Prostate gland (tissue), 2 donors: Measurements from ENCODE around the gene CRABP2. TPM values are rescaled to one million over a fixed set of nuclear protein-coding genes. Genes with fewer than 3 reads are reported as not detected.

Source experiments
- DNase-seq: peaks from one replicate; pipeline ENCODE4 v3.0.0-alpha.2; 2019; ENCODE audit warnings: low spot score
- H3K27ac ChIP-seq, 2 donors: fragments of 200-600 bp; sonication (generic); 2 replicates each; pipeline ENCODE4 v1.5.1; 2017 to 2019
- H3K27me3 ChIP-seq: fragments of 200-600 bp; sonication (generic); replicated peaks from 2 replicates; pipeline ENCODE4 v1.5.1; 2019; ENCODE audit not compliant: insufficient read depth
- H3K36me3 ChIP-seq, 2 donors: fragments of 200-600 bp; sonication (generic); 1 replicate in 1 of 2; 2 replicates in 1 of 2; pipeline versions ENCODE4 v1.5.1 to v1.8.1; 2017 to 2019
- H3K4me1 ChIP-seq: fragments of 200-600 bp; sonication (generic); replicated peaks from 2 replicates; pipeline ENCODE4 v1.5.1; 2019
- H3K4me3 ChIP-seq, 2 donors: fragments of 200-600 bp; sonication (generic); 2 replicates each; pipeline ENCODE4 v1.5.1; 2017 to 2019
- H3K9me3 ChIP-seq: fragments of 200-600 bp; sonication (generic); 2 replicates; pipeline ENCODE4 v1.5.1; 2017
- POLR2A ChIP-seq: fragments of 450-650 bp; IDR thresholded peaks from one replicate; pipeline ENCODE4 v1.6.1; 2016; ENCODE audit warnings: antibody characterized with exemption, mild to moderate bottlenecking
- POLR2AphosphoS5 ChIP-seq: sonication (generic); formaldehyde crosslinking; IDR thresholded peaks from one replicate; pipeline ENCODE4 v1.6.1; 2017; ENCODE audit warnings: antibody characterized with exemption
- WGBS: methylation state at CpG from one replicate; pipeline ENCODE4 v1.1.5; 2018; 5-methylcytosine and 5-hydroxymethylcytosine counted together
- intact Hi-C: fragments of 100-400 bp; cut with DNase I; formaldehyde crosslinking; loops from one replicate; pipeline ENCODE4 v1.14.2; 2022
- total RNA-seq, 2 donors: library from RNA; depleted of rRNA; stranded (reverse); fragments of >200 nt; gene quantifications; one replicate each; pipeline ENCODE4 v1.1.0, GENCODE V29; 2016
- TF ChIP-seq, protein P1 (sequence below), 4 experiments: fragments of 200-600 bp in 2 of 4; fragments of 450-650 bp in 2 of 4; sonication (generic) in 2 of 4; IDR thresholded peaks; 1 replicate in 3 of 4; 2 replicates in 1 of 4; pipeline ENCODE4 v1.5.1; 2016 to 2019; ENCODE audit warnings: antibody characterized with exemption in 4 of 4, mild to moderate bottlenecking in 2 of 4, moderate library complexity in 2 of 4

CRABP2 gene
- total RNA-seq, 2 donors from 2014 or later = 27.3 to 30.8 TPM

DNA sequence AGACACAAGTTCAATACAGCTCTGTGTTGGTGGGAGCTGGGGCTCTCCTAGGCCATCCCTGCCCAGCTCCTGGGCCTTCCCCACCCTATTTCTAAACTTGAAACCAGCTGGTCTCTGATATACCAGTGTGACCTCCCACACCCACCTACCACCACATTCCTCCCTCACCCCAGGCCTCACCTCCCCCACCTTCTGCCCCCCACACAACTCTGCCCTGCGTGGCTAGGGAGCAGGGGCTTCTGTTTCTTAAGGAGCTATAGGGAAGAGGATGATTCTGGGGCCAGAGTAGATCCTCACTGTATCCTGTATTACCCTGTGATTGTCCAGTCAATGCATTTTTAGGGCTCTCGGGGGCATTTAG, 44.7 kb downstream of the CRABP2 start:
- intact Hi-C loops = loop anchor here (1.0 kb wide), 1 partner anchor 18 kb away; no protein-coding TSS in a partner anchor
- H3K4me3 ChIP-seq = no peak overlapping the region

DNA sequence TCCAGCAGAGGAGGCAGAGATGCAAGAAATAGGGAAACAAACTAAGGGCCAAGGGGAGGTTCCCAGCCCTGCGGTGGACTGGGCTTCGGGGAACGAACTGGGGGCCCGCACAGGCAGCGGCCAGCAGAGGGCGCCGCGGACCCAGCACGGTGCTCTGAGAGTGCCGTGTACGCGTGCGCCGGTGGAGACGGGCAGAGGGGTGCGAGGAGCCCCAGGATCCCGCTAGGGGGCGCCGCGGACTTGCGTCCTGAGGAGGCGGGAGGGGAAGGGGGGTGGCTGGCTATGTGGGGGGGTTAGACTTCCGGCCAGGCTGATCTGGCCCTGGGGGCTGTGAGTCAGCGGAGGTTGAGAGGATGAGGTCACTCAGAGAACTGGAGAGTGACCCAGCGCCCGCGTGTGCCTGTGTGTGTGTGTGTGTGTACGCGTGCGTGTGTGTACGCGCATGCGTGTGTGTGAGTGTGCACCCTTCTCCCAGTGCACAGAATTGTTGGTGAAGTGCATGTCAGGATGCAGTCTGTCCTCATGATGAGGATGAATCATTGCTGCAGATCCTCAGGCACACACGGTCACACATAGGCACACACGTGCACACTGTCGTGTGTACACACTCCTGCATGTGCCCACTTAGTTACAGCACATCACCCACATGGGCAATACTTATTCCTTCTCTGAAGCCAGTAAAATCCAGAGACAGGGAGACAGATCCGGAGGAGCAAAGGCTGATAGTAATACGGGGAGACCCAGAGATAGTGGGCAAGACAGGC, 45.2 kb downstream of the CRABP2 start:
- H3K36me3 ChIP-seq = no peaks in the 10 kb centered on the region
- peak overlapping the region; percentile 45 to 57 for H3K27ac ChIP-seq
- peak; percentile 64 for TF ChIP-seq POLR2AphosphoS5
- TF ChIP-seq, protein P1, sequence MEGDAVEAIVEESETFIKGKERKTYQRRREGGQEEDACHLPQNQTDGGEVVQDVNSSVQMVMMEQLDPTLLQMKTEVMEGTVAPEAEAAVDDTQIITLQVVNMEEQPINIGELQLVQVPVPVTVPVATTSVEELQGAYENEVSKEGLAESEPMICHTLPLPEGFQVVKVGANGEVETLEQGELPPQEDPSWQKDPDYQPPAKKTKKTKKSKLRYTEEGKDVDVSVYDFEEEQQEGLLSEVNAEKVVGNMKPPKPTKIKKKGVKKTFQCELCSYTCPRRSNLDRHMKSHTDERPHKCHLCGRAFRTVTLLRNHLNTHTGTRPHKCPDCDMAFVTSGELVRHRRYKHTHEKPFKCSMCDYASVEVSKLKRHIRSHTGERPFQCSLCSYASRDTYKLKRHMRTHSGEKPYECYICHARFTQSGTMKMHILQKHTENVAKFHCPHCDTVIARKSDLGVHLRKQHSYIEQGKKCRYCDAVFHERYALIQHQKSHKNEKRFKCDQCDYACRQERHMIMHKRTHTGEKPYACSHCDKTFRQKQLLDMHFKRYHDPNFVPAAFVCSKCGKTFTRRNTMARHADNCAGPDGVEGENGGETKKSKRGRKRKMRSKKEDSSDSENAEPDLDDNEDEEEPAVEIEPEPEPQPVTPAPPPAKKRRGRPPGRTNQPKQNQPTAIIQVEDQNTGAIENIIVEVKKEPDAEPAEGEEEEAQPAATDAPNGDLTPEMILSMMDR (IDR thresholded peaks at IDR 0.05) = peak; percentile 95 to 99 (median 97)
- TF ChIP-seq POLR2A = no peak
- peaks cover 7% of the 10 kb centered on the region for H3K4me1 ChIP-seq
- H3K9me3 ChIP-seq = no peaks in the 10 kb centered on the region
- H3K4me3 ChIP-seq = no peak overlapping the region
- intact Hi-C loops = loop anchor here (1.0 to 5.0 kb wide), 2 partner anchors 18 to 273 kb away; no protein-coding TSS in a partner anchor
- 18% methylated on average over 38 of the region's 38 CpGs for WGBS
- H3K27me3 ChIP-seq = no peaks in the 10 kb centered on the region
- DNase-seq = peak; percentile 78

More for the DNA sequence above, 44.7 kb downstream of the CRABP2 start:
- H3K27ac ChIP-seq = peak overlapping the region; percentile 45 to 57
- 83% methylated on average over 2 of the region's 2 CpGs for WGBS
- DNase-seq = no peak
- no peaks in the 10 kb centered on the region for H3K27me3 ChIP-seq
- peaks cover 7% of the 10 kb centered on the region for H3K4me1 ChIP-seq
- no peaks in the 10 kb centered on the region for H3K9me3 ChIP-seq
- H3K36me3 ChIP-seq = no peaks in the 10 kb centered on the region
- TF ChIP-seq, protein P1 (IDR thresholded peaks at IDR 0.05) = no peak
- TF ChIP-seq POLR2A (no peak), POLR2AphosphoS5 (no peak)

GRCh38 chr1:156659661-156659987, 45.8 kb downstream of the CRABP2 start:
- DNase-seq = no peak
- H3K36me3 ChIP-seq = no peaks in the 10 kb centered on the region
- WGBS = 31% methylated on average over 6 of the region's 6 CpGs
- H3K27me3 ChIP-seq = peaks cover under 1% of the 10 kb centered on the region
- TF ChIP-seq, protein P1 (IDR thresholded peaks at IDR 0.05) = no peak
- TF ChIP-seq POLR2A (no peak), POLR2AphosphoS5 (no peak)
- no peaks in the 10 kb centered on the region for H3K9me3 ChIP-seq
- intact Hi-C loops = loop anchor here (5.0 kb wide), 1 partner anchor 272 kb away; no protein-coding TSS in a partner anchor
- no peak overlapping the region for H3K27ac ChIP-seq
- H3K4me3 ChIP-seq = no peak overlapping the region
- H3K4me1 ChIP-seq = peaks cover 7% of the 10 kb centered on the region

DNA sequence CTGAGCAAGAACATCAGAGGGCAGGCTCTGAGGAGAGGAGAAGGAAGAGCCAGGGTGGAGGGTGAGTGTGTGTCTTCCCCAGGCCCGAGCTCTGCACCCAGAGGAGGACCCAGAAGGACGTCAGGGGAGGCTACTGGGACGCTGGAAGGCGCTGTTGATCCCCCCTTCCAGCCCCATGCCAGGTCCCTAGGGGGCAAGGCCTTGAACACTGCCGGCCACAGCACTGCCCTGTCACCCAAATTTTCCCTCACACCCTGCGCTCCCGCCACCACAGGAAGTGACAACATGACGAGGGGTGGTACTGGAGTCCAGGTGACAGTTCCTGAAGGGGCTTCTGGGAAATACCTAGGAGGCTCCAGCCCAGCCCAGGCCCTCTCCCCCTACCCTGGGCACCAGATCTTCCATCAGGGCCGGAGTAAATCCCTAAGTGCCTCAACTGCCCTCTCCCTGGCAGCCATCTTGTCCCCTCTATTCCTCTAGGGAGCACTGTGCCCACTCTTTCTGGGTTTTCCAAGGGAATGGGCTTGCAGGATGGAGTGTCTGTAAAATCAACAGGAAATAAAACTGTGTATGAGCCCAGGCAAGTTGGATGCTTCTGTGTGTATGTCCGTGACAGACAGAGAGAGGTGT, 46.3 kb downstream of the CRABP2 start:
- no peak for DNase-seq
- H3K27ac ChIP-seq = no peak overlapping the region
- intact Hi-C loops = loop anchor here (5.0 kb wide), 1 partner anchor 272 kb away; no protein-coding TSS in a partner anchor
- H3K27me3 ChIP-seq = peaks cover 2% of the 10 kb centered on the region
- H3K9me3 ChIP-seq = no peaks in the 10 kb centered on the region
- no peak overlapping the region for H3K4me3 ChIP-seq
- no peak for TF ChIP-seq POLR2A
- TF ChIP-seq, protein P1 (IDR thresholded peaks at IDR 0.05) = no peak
- no peak for TF ChIP-seq POLR2AphosphoS5
- WGBS = 78% methylated on average over 10 of the region's 10 CpGs
- H3K4me1 ChIP-seq = peaks cover 7% of the 10 kb centered on the region
- H3K36me3 ChIP-seq = no peaks in the 10 kb centered on the region
